Measurements from ENCODE around the gene FAM171A1. TPM values are rescaled to one million over a fixed set of nuclear protein-coding genes. Genes with fewer than 3 reads are reported as not detected.

The FAM171A1 gene
- total RNA-seq, 1 donor from 2014 or later: 28.2 TPM

DNA sequence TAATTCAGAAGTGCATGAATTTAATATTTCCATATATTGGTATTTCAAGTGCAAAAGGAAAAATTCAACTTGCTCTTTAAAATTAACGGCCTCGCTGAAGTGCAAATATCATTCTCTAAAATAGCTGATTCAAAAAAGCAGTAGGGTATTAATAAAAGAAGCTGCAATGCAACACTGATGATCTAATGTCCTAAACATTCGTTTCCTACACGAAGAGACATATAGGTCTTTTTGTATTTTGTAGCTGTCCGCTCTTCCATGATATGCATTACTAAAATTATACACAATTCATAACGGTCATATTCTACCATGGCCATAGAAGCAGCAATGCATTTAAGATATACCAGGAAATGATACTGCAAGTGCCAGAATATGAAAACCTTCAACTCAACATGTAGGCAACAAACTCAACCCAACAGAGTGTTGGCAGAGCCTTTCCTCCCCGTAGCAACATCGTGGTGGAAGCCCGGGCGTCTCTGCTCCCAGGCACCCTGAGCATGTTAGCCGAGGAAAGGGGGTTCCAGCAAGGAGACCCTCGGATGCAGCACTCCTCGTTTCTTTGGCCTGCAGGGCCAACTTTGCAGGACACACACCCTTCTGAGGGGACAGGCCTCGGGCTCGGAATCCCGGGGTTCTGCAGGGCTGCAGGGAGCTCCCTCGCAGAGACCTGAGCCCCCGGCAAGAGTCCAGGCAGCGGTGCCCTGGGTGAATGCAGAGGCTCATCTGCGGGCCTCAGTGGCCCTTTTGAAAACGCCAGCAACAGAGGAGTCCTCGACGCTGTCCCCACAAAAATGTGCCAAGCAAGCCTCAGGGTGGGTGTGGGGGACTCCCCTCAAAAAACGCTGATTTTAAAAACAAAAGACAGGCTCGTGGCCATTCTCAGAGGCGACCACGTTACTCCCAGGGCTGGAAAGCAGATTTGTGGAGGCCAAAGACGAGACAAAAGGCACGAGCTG is 1.6 kb downstream of the FAM171A1 start:
- Histone ChIP-seq H3K27me3 (peaks cover 16% of the 10 kb centered on the region), H3K4me2 (peak overlapping the region; percentile 86), H3F3A (ENCODE audit: low read depth) (peaks cover 7% of the 10 kb centered on the region), H3K9ac (peak overlapping the region; percentile 12), H3K4me1 (peaks cover 8% of the 10 kb centered on the region), H3K4me3 (peak overlapping the region; percentile 67), H2AFZ (replicated peaks) (peak overlapping the region; percentile 74), H3K9me3 (ENCODE audit: low read depth) (no peaks in the 10 kb centered on the region), H4K20me1 (ENCODE audit: low read depth) (peaks cover 10% of the 10 kb centered on the region), H3K36me3 (no peaks in the 10 kb centered on the region), H3K79me2 (ENCODE audit: low read depth) (peaks cover 56% of the 10 kb centered on the region), H3K27ac (no peak overlapping the region)
- DNase-seq (ENCODE audit: low spot score): peak; percentile 40
- peaks cover 8% of the 10 kb centered on the region for H3K27me3 Mint-ChIP-seq (ENCODE audit: insufficient read depth, low read depth)
- peaks cover 21% of the 10 kb centered on the region for H3K4me1 Mint-ChIP-seq
- TF ChIP-seq EZH2 (IDR thresholded peaks at IDR 0.05) (no peak), EZH2phosphoT487 (IDR thresholded peaks at IDR 0.05) (no peak)
- TF ChIP-seq, protein P1, sequence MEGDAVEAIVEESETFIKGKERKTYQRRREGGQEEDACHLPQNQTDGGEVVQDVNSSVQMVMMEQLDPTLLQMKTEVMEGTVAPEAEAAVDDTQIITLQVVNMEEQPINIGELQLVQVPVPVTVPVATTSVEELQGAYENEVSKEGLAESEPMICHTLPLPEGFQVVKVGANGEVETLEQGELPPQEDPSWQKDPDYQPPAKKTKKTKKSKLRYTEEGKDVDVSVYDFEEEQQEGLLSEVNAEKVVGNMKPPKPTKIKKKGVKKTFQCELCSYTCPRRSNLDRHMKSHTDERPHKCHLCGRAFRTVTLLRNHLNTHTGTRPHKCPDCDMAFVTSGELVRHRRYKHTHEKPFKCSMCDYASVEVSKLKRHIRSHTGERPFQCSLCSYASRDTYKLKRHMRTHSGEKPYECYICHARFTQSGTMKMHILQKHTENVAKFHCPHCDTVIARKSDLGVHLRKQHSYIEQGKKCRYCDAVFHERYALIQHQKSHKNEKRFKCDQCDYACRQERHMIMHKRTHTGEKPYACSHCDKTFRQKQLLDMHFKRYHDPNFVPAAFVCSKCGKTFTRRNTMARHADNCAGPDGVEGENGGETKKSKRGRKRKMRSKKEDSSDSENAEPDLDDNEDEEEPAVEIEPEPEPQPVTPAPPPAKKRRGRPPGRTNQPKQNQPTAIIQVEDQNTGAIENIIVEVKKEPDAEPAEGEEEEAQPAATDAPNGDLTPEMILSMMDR (IDR thresholded peaks at IDR 0.05): no peak
- H3K4me3 Mint-ChIP-seq: peak overlapping the region; percentile 94
- peaks cover 11% of the 10 kb centered on the region for H3K9me3 Mint-ChIP-seq
- H3K27ac Mint-ChIP-seq: peak overlapping the region; percentile 94
- H3K36me3 Mint-ChIP-seq: peaks cover 12% of the 10 kb centered on the region

DNA sequence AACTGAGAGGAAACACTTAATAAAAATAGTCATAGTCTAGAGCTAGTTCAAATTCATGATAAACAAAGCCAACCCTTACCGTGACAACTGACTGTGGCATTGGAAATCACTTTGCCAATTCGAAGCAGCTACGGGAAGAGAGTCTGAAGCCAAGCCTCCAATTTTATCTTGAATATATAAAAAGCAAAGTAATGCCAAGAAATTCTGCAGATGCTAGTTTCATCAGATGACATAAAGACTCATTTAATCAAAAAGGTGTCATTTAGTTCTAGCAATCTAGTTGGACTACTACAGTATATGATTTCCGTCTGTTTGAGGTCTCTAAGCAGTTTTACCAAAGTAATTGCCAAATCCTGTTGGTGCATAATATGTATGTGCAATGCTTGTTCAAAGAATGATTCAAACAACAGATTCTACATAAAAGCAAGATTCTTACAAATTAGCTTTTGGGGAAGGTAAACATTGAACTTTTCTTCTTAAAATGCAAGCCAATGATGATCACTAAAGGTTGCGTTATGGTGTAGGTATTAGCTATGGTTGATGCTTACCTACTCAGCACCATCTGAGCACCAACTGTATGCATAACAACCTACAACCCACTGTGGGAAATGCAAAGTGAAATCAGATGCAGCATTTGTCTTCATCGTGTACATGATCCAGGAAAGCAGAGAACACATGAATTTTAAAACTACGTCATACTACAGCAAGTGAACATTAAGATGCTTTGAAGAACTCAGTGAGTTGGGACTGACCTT is 2.8 kb downstream of the FAM171A1 start:
- H3K27ac ChIP-seq: no peak overlapping the region
- H3F3A ChIP-seq (ENCODE audit: low read depth): peaks cover 7% of the 10 kb centered on the region
- H3K4me1 ChIP-seq: peaks cover 8% of the 10 kb centered on the region
- H3K4me1 Mint-ChIP-seq: peaks cover 21% of the 10 kb centered on the region
- peaks cover 18% of the 10 kb centered on the region for H3K36me3 Mint-ChIP-seq
- peaks cover 14% of the 10 kb centered on the region for H3K9me3 Mint-ChIP-seq
- H3K4me3 Mint-ChIP-seq: peak overlapping the region; percentile 52
- H3K9ac ChIP-seq: no peak overlapping the region
- H3K27me3 Mint-ChIP-seq (ENCODE audit: insufficient read depth, low read depth): peaks cover 8% of the 10 kb centered on the region
- H3K79me2 ChIP-seq (ENCODE audit: low read depth): peaks cover 56% of the 10 kb centered on the region
- no peak for DNase-seq (ENCODE audit: low spot score)
- H3K36me3 ChIP-seq: no peaks in the 10 kb centered on the region
- H3K4me3 ChIP-seq: peak overlapping the region; percentile 67
- H3K9me3 ChIP-seq (ENCODE audit: low read depth): no peaks in the 10 kb centered on the region
- no peak overlapping the region for H3K27ac Mint-ChIP-seq
- H3K27me3 ChIP-seq: peaks cover 16% of the 10 kb centered on the region
- H4K20me1 ChIP-seq (ENCODE audit: low read depth): peaks cover 10% of the 10 kb centered on the region
- peak overlapping the region; percentile 86 for H3K4me2 ChIP-seq
- TF ChIP-seq EZH2phosphoT487 (IDR thresholded peaks at IDR 0.05): no peak
- H2AFZ ChIP-seq (replicated peaks): no peak overlapping the region

DNA sequence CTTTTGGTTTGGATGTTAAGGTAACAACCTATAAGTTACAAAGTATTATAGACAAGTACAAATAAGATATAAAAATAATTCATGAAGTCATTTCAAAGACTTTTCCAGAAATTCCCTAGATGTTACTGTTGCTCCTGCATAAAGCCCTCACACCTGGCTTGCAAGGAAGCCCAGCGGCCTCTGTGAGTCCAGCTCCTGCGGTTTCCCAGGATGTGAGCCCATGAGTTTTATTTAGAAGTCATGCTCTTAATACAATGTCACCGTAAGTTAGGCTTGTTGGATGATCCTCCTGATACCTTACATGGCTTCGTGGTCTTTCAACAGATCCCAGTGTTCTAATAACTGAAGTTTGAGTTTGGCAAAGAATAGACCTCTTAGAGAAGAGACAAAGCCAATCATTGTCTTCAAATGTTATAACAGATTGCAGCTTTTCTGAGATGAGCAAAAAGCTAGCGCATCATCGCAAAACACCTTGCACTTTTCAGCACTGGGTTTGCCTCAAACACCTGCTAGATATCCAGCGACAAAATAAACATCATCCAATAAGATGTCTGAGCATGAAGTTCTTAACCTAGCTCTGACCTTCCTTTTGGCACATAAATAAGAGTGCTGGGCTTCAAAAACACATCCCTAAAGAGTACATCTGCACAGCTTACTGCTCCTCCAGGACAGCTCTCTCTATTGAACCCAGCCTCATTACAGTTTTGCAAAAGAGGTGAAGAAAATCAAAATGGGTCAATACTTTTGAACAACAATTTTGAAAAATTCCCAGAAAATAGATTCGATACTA is 3.6 kb downstream of the FAM171A1 start:
- Histone ChIP-seq H3K36me3 (no peaks in the 10 kb centered on the region), H3F3A (ENCODE audit: low read depth) (peaks cover 7% of the 10 kb centered on the region), H3K4me3 (no peak overlapping the region), H3K27me3 (peaks cover 16% of the 10 kb centered on the region), H4K20me1 (ENCODE audit: low read depth) (peaks cover 10% of the 10 kb centered on the region), H2AFZ (replicated peaks) (no peak overlapping the region), H3K27ac (no peak overlapping the region), H3K4me1 (peaks cover 8% of the 10 kb centered on the region), H3K79me2 (ENCODE audit: low read depth) (peaks cover 56% of the 10 kb centered on the region), H3K9ac (no peak overlapping the region), H3K9me3 (ENCODE audit: low read depth) (no peaks in the 10 kb centered on the region), H3K4me2 (no peak overlapping the region)
- DNase-seq (ENCODE audit: low spot score): no peak
- Mint-ChIP-seq H3K36me3 (peaks cover 22% of the 10 kb centered on the region), H3K27me3 (ENCODE audit: insufficient read depth, low read depth) (peaks cover 5% of the 10 kb centered on the region), H3K4me1 (peaks cover 24% of the 10 kb centered on the region), H3K27ac (no peak overlapping the region), H3K9me3 (peaks cover 19% of the 10 kb centered on the region), H3K4me3 (no peak overlapping the region)
- TF ChIP-seq, protein P1 (IDR thresholded peaks at IDR 0.05): no peak
- TF ChIP-seq EZH2 (IDR thresholded peaks at IDR 0.05) (no peak), EZH2phosphoT487 (IDR thresholded peaks at IDR 0.05) (no peak)
